HG02852 (cell line): ENCODE measurements around the gene ITLN1.

ENCODE experiments used
- ATAC-seq: cut with Tn5 transposase; IDR thresholded peaks from one replicate; pipeline ENCODE4 v1.9.1; 2021; ENCODE audit warnings: mild to moderate bottlenecking, moderate library complexity; ENCODE audit not compliant: unreplicated experiment

The ITLN1 gene

GRCh38 chr1:160826546-160826945, 58.4 kb downstream of the ITLN1 start:
- no peak for ATAC-seq
